H1 (cell line): ENCODE data around the gene FAR2. TPM values are rescaled to one million over a fixed set of nuclear protein-coding genes. Genes with fewer than 3 reads are reported as not detected.

Experiments used
- CTCF ChIA-PET: fragments of 300-600 bp; sonication (Branson Sonifier 250); formaldehyde crosslinking; loops from one replicate; lab custom pipeline; 2021; ENCODE audit not compliant: partially characterized antibody; lab: Charles Lee
- POLR2A ChIA-PET: fragments of 300-600 bp; sonication (Branson Sonifier 250); formaldehyde crosslinking; loops from one replicate; lab custom pipeline; 2021; ENCODE audit warnings: inconsistent platforms; ENCODE audit not compliant: partially characterized antibody; lab: Charles Lee
- DNase-seq, 2 experiments: peaks; one replicate each; pipeline versions ENCODE4 v3.0.0 to v3.0.0-alpha.2; 2010 to 2022; ENCODE audit warnings: low spot score in 2 of 2, low read depth in 1 of 2, mixed read lengths in 1 of 2
- FAIRE-seq: peaks from 2 replicates; lab custom pipeline; 2011; peaks lifted over from hg19 to GRCh38; lab: Jason Lieb, UNC
- H2AFZ ChIP-seq: 2 replicates; pipeline ENCODE4 v1.8.1; 2012; ENCODE audit warnings: low read length, inconsistent platforms
- H2AK5ac ChIP-seq: 2 replicates; pipeline ENCODE4 v1.6.1; 2013; ENCODE audit warnings: low read depth, low read length
- H2BK120ac ChIP-seq: replicated peaks from 2 replicates; pipeline ENCODE3; 2013; ENCODE audit warnings: low read depth, low read length, inconsistent platforms
- H2BK12ac ChIP-seq: 2 replicates; pipeline ENCODE4 v1.6.1; 2013; ENCODE audit warnings: low read depth, low read length
- H2BK15ac ChIP-seq: 2 replicates; pipeline ENCODE4 v1.6.1; 2013; ENCODE audit warnings: low read length
- H2BK20ac ChIP-seq: 2 replicates; pipeline ENCODE4 v1.6.1; 2013; ENCODE audit warnings: low read length
- H2BK5ac ChIP-seq: 2 replicates; pipeline ENCODE4 v1.6.1; 2013; ENCODE audit warnings: low read depth, low read length
- H3K14ac ChIP-seq: 2 replicates; pipeline ENCODE4 v1.6.1; 2013; ENCODE audit warnings: inconsistent platforms; ENCODE audit not compliant: insufficient read length
- H3K18ac ChIP-seq: 2 replicates; pipeline ENCODE4 v1.6.1; 2013; ENCODE audit warnings: low read length; ENCODE audit errors: extremely low read depth
- H3K23ac ChIP-seq: 2 replicates; pipeline ENCODE4 v1.6.1; 2013; ENCODE audit warnings: inconsistent platforms; ENCODE audit not compliant: insufficient read length
- H3K23me2 ChIP-seq: 2 replicates; pipeline ENCODE4 v1.6.1; 2013; ENCODE audit warnings: low read depth, low read length
- H3K27ac ChIP-seq: 2 replicates; pipeline ENCODE4 v1.6.1; 2011; ENCODE audit warnings: low read depth, low read length, inconsistent platforms
- H3K27me3 ChIP-seq, 4 experiments: replicated peaks in 1 of 4; 1 replicate in 1 of 4; 2 replicates in 3 of 4; pipeline versions ENCODE4 v1.6.1 to v1.8.1; 2011 to 2013; ENCODE audit warnings: low read length in 3 of 4, mild to moderate bottlenecking in 3 of 4, inconsistent platforms in 2 of 4, mixed read lengths in 2 of 4, moderate library complexity in 1 of 4; ENCODE audit not compliant: control insufficient read depth in 3 of 4, insufficient read depth in 3 of 4; ENCODE audit errors: extremely low read depth in 1 of 4
- H3K36me3 ChIP-seq, 4 experiments: 2 replicates each; pipeline versions ENCODE4 v1.6.1 to v1.8.1; 2011 to 2013; ENCODE audit warnings: mild to moderate bottlenecking in 4 of 4, low read length in 3 of 4, moderate library complexity in 2 of 4, control low read depth in 1 of 4, inconsistent platforms in 1 of 4; ENCODE audit not compliant: insufficient read depth in 4 of 4, control insufficient read depth in 2 of 4
- H3K4ac ChIP-seq: replicated peaks from 2 replicates; pipeline ENCODE3; 2013; ENCODE audit warnings: low read length, low read depth, mixed read lengths, inconsistent platforms; ENCODE audit not compliant: insufficient read length
- H3K4me1 ChIP-seq, 4 experiments: replicated peaks in 1 of 4; 1 replicate in 1 of 4; 2 replicates in 3 of 4; pipeline versions ENCODE4 v1.6.1 to v1.8.1; 2011 to 2013; ENCODE audit warnings: low read length in 3 of 4, inconsistent platforms in 2 of 4, mixed read lengths in 1 of 4; ENCODE audit not compliant: insufficient read depth in 4 of 4, control insufficient read depth in 3 of 4
- H3K4me2 ChIP-seq, 2 experiments: 2 replicates each; pipeline versions ENCODE4 v1.6.1 to v1.8.1; 2011 to 2013; ENCODE audit warnings: low read depth in 2 of 2, low read length in 2 of 2, control low read depth in 1 of 2, inconsistent platforms in 1 of 2, mild to moderate bottlenecking in 1 of 2; ENCODE audit not compliant: insufficient read depth in 1 of 2
- H3K4me3 ChIP-seq, 4 experiments: fragments of 200-600, 300-600 bp in 1 of 4; sonication (generic), shearing (Covaris generic), sonication (Bioruptor Twin) in 1 of 4; 2 replicates each; pipeline versions ENCODE4 v1.5.1 to v1.8.1; 2011 to 2016; ENCODE audit warnings: low read length in 4 of 4, low read depth in 3 of 4, control low read depth in 2 of 4, inconsistent platforms in 2 of 4, mild to moderate bottlenecking in 2 of 4, mixed read lengths in 1 of 4, moderate library complexity in 1 of 4; ENCODE audit not compliant: insufficient read depth in 2 of 4; ENCODE audit errors: extremely low read depth in 1 of 4
- H3K56ac ChIP-seq: replicated peaks from 2 replicates; pipeline ENCODE3; 2013; ENCODE audit warnings: low read depth, mild to moderate bottlenecking, mixed read lengths, low read length, inconsistent platforms; ENCODE audit not compliant: insufficient read length
- H3K79me1 ChIP-seq: 2 replicates; pipeline ENCODE4 v1.6.1; 2013; ENCODE audit warnings: low read depth, low read length, control low read depth
- H3K79me2 ChIP-seq, 2 experiments: 2 replicates each; pipeline versions ENCODE4 v1.6.1 to v1.8.1; 2012 to 2013; ENCODE audit warnings: low read length in 2 of 2, mild to moderate bottlenecking in 2 of 2, inconsistent platforms in 1 of 2; ENCODE audit not compliant: insufficient read depth in 2 of 2, control insufficient read depth in 1 of 2
- H3K9ac ChIP-seq, 4 experiments: replicated peaks in 1 of 4; 1 replicate in 1 of 4; 2 replicates in 3 of 4; pipeline versions ENCODE4 v1.6.1 to v1.8.1; 2011 to 2013; ENCODE audit warnings: low read depth in 3 of 4, low read length in 3 of 4, control low read depth in 2 of 4, mild to moderate bottlenecking in 2 of 4, moderate library complexity in 2 of 4, inconsistent platforms in 1 of 4; ENCODE audit errors: extremely low read depth in 1 of 4
- H3K9me3 ChIP-seq, 2 experiments: 2 replicates each; pipeline versions ENCODE4 v1.6.1 to v1.8.1; 2012 to 2013; ENCODE audit warnings: mild to moderate bottlenecking in 2 of 2, moderate library complexity in 2 of 2, control low read depth in 1 of 2, inconsistent platforms in 1 of 2, low read depth in 1 of 2, low read length in 1 of 2, mixed read lengths in 1 of 2; ENCODE audit not compliant: insufficient read depth in 2 of 2
- H4K20me1 ChIP-seq, 2 experiments: replicated peaks in 1 of 2; 2 replicates each; pipeline versions ENCODE3 to v1.8.1; 2011 to 2013; ENCODE audit warnings: inconsistent platforms in 2 of 2, low read length in 2 of 2, mild to moderate bottlenecking in 1 of 2; ENCODE audit not compliant: insufficient read depth in 2 of 2, control insufficient read depth in 1 of 2
- H4K5ac ChIP-seq: 2 replicates; pipeline ENCODE4 v1.6.1; 2013; ENCODE audit warnings: low read length, low read depth, mixed read lengths, inconsistent platforms; ENCODE audit not compliant: insufficient read length
- H4K8ac ChIP-seq: 2 replicates; pipeline ENCODE4 v1.8.0; 2013; ENCODE audit warnings: mild to moderate bottlenecking, moderate library complexity, low read length, inconsistent platforms; ENCODE audit not compliant: insufficient read depth; ENCODE audit errors: extremely low read depth
- H4K91ac ChIP-seq: replicated peaks from 2 replicates; pipeline ENCODE3; 2013; ENCODE audit warnings: low read length, mixed read lengths, inconsistent platforms; ENCODE audit not compliant: insufficient read length
- BCL11A ChIP-seq, 2 experiments: IDR thresholded peaks; one replicate each; pipeline ENCODE4 v1.6.1; 2011; ENCODE audit warnings: low read depth in 2 of 2, low read length in 2 of 2, mild to moderate bottlenecking in 2 of 2
- CBX8 ChIP-seq: fragments of 300-800, 300-1000 bp; sonication (generic); IDR thresholded peaks from 2 replicates; pipeline ENCODE4 v1.7.1; 2016; ENCODE audit warnings: low read depth, low read length, borderline replicate concordance
- GTF2F1 ChIP-seq: IDR thresholded peaks from 2 replicates; pipeline ENCODE4 v1.6.1; 2012; ENCODE audit warnings: low read depth, low read length, improper control_type of control experiment, borderline replicate concordance
- HDAC6 ChIP-seq: IDR thresholded peaks from one replicate; pipeline ENCODE4 v1.7.1; 2012; ENCODE audit warnings: low read depth, mild to moderate bottlenecking, inconsistent platforms, low read length, moderate library complexity
- JUN ChIP-seq: IDR thresholded peaks from 2 replicates; pipeline ENCODE4 v1.6.1; 2011; ENCODE audit warnings: low read depth, mild to moderate bottlenecking, improper control_type of control experiment, low read length
- RXRA ChIP-seq: IDR thresholded peaks from 2 replicates; pipeline ENCODE4 v1.6.1; 2011; ENCODE audit warnings: low read depth, mild to moderate bottlenecking, low read length, moderate library complexity; ENCODE audit not compliant: insufficient read depth
- SIN3A ChIP-seq, 2 experiments: IDR thresholded peaks in 1 of 2; conservative IDR thresholded peaks in 1 of 2; 2 replicates each; pipeline ENCODE4 v1.6.1; 2011 to 2012; ENCODE audit warnings: low read length in 2 of 2, improper control_type of control experiment in 1 of 2, low read depth in 1 of 2, mild to moderate bottlenecking in 1 of 2
- SIRT6 ChIP-seq: IDR thresholded peaks from one replicate; pipeline ENCODE4 v1.7.1; 2012; ENCODE audit warnings: low read length, inconsistent platforms
- SP4 ChIP-seq: IDR thresholded peaks from 2 replicates; pipeline ENCODE4 v1.6.1; 2012; ENCODE audit warnings: low read length, inconsistent platforms
- TAF7 ChIP-seq: optimal IDR thresholded peaks from 2 replicates; pipeline ENCODE3; 2011; ENCODE audit warnings: low read depth, mild to moderate bottlenecking, inconsistent platforms, low read length, moderate library complexity, borderline replicate concordance
- WGBS, 2 experiments: shearing (Covaris generic) in 1 of 2; methylation state at CpG; one replicate each; pipeline versions ENCODE4 v1.1.6 to v1.1.7; 2013 to 2015; ENCODE audit warnings: low lambda C conversion rate in 2 of 2, mixed read lengths in 2 of 2, inconsistent platforms in 1 of 2, low coverage in 1 of 2, missing lambda C conversion rate in 1 of 2; ENCODE audit not compliant: insufficient replicate concordance in 2 of 2, insufficient coverage in 1 of 2, insufficient read length in 1 of 2; ENCODE audit errors: extremely low coverage in 1 of 2, missing lambda C conversion rate in 1 of 2; 5-methylcytosine and 5-hydroxymethylcytosine counted together
- polyA plus RNA-seq, 7 experiments: library from polyadenylated mRNA; depleted of rRNA in 3 of 7; stranded (reverse) in 5 of 7; unstranded in 2 of 7; fragments of >200 nt in 5 of 7; fragments of 200-250 nt in 2 of 7; gene quantifications; 1 replicate in 5 of 7; 2 replicates in 1 of 7; 4 replicates in 1 of 7; pipeline versions ENCODE4 v1.2.1 to v1.2.3, GENCODE V29; 2011 to 2013; ENCODE audit warnings: missing spikeins in 2 of 7, mixed read lengths in 2 of 7
- total RNA-seq: library from RNA; stranded (reverse); fragmentation: NEBNext Ultra II Directional; extraction: Animal tissue kit (Norgen Biotek cat#: 25700); gene quantifications from 2 replicates; pipeline ENCODE4 v1.2.1, GENCODE V29; 2021

Gene FAR2
- total and polyA plus RNA-seq, 2 of the 8 experiments (the other 6 are each of a cell fraction or from before 2014, with no cell fraction given), result 24.0 to 24.1 TPM

DNA sequence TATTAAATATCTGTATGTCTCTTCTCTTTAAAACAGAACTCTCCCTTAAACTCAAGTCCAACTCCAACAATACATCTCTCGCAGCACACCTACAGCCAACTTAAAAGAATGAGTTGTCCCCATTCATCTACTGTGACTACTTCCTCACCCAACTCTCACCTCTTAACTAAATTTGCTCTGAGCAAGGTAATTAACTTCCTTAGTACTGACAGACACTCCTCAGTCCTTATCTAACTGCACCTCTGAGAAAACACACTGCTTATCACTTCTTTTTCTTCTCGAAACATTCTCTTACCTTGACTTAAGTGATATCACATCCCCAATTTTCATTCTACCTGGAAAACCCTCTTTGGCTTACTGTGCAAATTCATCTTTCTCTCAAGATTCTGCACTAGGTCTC lies 224.9 kb downstream of the FAR2 start:
- WGBS, 2 experiments, result 88% methylated on average over 2 of the region's 2 CpGs; no CpG with 5 or more reads in 1 of the 2 experiments

More for the DNA sequence above, 224.9 kb downstream of the FAR2 start:
- H3K27me3 ChIP-seq, result no peaks in the 10 kb centered on the region
- peaks cover 1% of the 10 kb centered on the region; the same call in 1 of the 2 replicates for H3K23me2 ChIP-seq
- H2AFZ ChIP-seq, result no peak overlapping the region
- no peak overlapping the region for H3K18ac ChIP-seq
- H3K4me3 ChIP-seq, result no peak overlapping the region
- TF ChIP-seq SP4 (no peak), BCL11A (IDR thresholded peaks at IDR 0.05; ENCODE audit: low read depth in 2 of 2, low read length in 2 of 2) (no peak), HDAC6 (no peak), SIRT6 (no peak), JUN (no peak), RXRA (no peak), SIN3A (conservative IDR thresholded peaks at IDR 0.05 in 1 of 2, IDR thresholded peaks at IDR 0.05 in 1 of 2; ENCODE audit: low read depth in 1 of 2, low read length in 2 of 2) (no peak), CBX8 (no peak), GTF2F1 (no peak), TAF7 (no peak)
- H3K9ac ChIP-seq, result no peak overlapping the region
- no peak overlapping the region for H2AK5ac ChIP-seq
- H3K79me1 ChIP-seq, result peaks cover 4% of the 10 kb centered on the region; the same call in 1 of the 2 replicates
- DNase-seq (no peak), FAIRE-seq (no peak)
- no peak overlapping the region for H2BK20ac ChIP-seq
- H3K14ac ChIP-seq, result no peak overlapping the region
- ChIA-PET CTCF (no interaction called here), POLR2A (interaction anchor here (0.6 to 1.0 kb wide), 2 partner anchors 9 kb away, joined by 3 read pairs; no protein-coding TSS in a partner anchor)
- no peak overlapping the region for H2BK5ac ChIP-seq
- no peak overlapping the region for H3K4ac ChIP-seq
- H3K36me3 ChIP-seq, result peaks cover 0 to 24% (median 1%) of the 10 kb centered on the region in 4 experiments; a peak in 3 of 8 replicates
- no peak overlapping the region for H3K27ac ChIP-seq
- H3K4me2 ChIP-seq, result no peak overlapping the region
- peaks cover 0 to 62% of the 10 kb centered on the region in 2 experiments; a peak in 2 of 4 replicates for H3K79me2 ChIP-seq
- H3K9me3 ChIP-seq, result no peaks in the 10 kb centered on the region
- H3K56ac ChIP-seq, result no peak overlapping the region
- no peaks in the 10 kb centered on the region for H3K4me1 ChIP-seq
- H4K20me1 ChIP-seq, result peaks cover 0 to 4% of the 10 kb centered on the region in 2 experiments
- no peak overlapping the region for H4K8ac ChIP-seq
- no peak overlapping the region for H2BK15ac ChIP-seq
- no peak overlapping the region for H2BK120ac ChIP-seq
- no peak overlapping the region for H4K5ac ChIP-seq
- H3K23ac ChIP-seq, result no peak overlapping the region
- H2BK12ac ChIP-seq, result no peak overlapping the region
- no peak overlapping the region for H4K91ac ChIP-seq
